ENCODE measurements around the gene SOCS6. TPM values are rescaled to one million over a fixed set of nuclear protein-coding genes. Genes with fewer than 3 reads are reported as not detected.
"Not testable (repeated sequence)": the region's sequence is repeated elsewhere in the genome, so short reads cannot be mapped to it uniquely, and the experiment has no call there.

Gene SOCS6
- total RNA-seq, 1 donor from 2014 or later, result 23.7 TPM

GRCh38 chr18:70362258-70362657, 73.4 kb downstream of the SOCS6 start:
- Mint-ChIP-seq H3K27me3 (ENCODE audit: unreplicated experiment) (peaks cover 2% of the 10 kb centered on the region), H3K27ac (ENCODE audit: unreplicated experiment) (no peak overlapping the region), H3K4me3 (ENCODE audit: unreplicated experiment) (no peak overlapping the region), H3K9me3 (ENCODE audit: unreplicated experiment) (no peaks in the 10 kb centered on the region), H3K4me1 (ENCODE audit: unreplicated experiment) (peaks cover 25% of the 10 kb centered on the region), H3K36me3 (ENCODE audit: low read depth, unreplicated experiment) (no peaks in the 10 kb centered on the region)
- TF ChIP-seq, protein P1, sequence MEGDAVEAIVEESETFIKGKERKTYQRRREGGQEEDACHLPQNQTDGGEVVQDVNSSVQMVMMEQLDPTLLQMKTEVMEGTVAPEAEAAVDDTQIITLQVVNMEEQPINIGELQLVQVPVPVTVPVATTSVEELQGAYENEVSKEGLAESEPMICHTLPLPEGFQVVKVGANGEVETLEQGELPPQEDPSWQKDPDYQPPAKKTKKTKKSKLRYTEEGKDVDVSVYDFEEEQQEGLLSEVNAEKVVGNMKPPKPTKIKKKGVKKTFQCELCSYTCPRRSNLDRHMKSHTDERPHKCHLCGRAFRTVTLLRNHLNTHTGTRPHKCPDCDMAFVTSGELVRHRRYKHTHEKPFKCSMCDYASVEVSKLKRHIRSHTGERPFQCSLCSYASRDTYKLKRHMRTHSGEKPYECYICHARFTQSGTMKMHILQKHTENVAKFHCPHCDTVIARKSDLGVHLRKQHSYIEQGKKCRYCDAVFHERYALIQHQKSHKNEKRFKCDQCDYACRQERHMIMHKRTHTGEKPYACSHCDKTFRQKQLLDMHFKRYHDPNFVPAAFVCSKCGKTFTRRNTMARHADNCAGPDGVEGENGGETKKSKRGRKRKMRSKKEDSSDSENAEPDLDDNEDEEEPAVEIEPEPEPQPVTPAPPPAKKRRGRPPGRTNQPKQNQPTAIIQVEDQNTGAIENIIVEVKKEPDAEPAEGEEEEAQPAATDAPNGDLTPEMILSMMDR (IDR thresholded peaks at IDR 0.05; ENCODE audit: unreplicated experiment), result no peak
- DNase-seq (ENCODE audit: low spot score), result no peak

DNA sequence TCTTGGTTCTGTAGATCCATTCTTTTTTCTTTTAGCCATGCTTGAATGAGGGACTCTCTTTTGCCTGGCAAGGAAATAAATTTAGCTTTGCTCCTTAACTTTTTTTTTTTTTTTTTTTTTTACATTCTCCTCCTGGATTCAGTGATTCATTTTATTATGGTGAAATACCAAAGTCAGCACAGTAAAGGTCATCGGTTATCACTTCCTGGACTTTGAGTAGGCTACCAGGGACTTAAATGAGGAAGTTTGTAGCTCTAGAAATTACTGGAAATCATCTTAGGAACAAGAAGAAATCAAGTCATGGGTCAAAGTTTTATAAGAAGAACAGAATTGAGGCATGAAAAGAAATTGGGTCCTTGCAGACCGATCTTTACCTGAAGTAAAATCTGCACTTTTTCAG, 75.0 kb downstream of the SOCS6 start:
- DNase-seq (ENCODE audit: low spot score), result no peak
- TF ChIP-seq, protein P1 (IDR thresholded peaks at IDR 0.05; ENCODE audit: unreplicated experiment), result no peak
- H3K9me3 Mint-ChIP-seq (ENCODE audit: unreplicated experiment), result no peaks in the 10 kb centered on the region

GRCh38 chr18:70365361-70365760, 76.5 kb downstream of the SOCS6 start:
- Mint-ChIP-seq H3K27me3 (ENCODE audit: unreplicated experiment) (peaks cover 2% of the 10 kb centered on the region), H3K27ac (ENCODE audit: unreplicated experiment) (no peak overlapping the region), H3K4me3 (ENCODE audit: unreplicated experiment) (no peak overlapping the region), H3K4me1 (ENCODE audit: unreplicated experiment) (peaks cover 19% of the 10 kb centered on the region), H3K36me3 (ENCODE audit: low read depth, unreplicated experiment) (no peaks in the 10 kb centered on the region), H3K9me3 (ENCODE audit: unreplicated experiment) (no peaks in the 10 kb centered on the region)
- DNase-seq (ENCODE audit: low spot score), result no peak
- TF ChIP-seq, protein P1 (IDR thresholded peaks at IDR 0.05; ENCODE audit: unreplicated experiment), result no peak

More for the DNA sequence above, 75.0 kb downstream of the SOCS6 start:
- Mint-ChIP-seq H3K36me3 (ENCODE audit: low read depth, unreplicated experiment) (no peaks in the 10 kb centered on the region), H3K27ac (ENCODE audit: unreplicated experiment) (no peak overlapping the region), H3K4me3 (ENCODE audit: unreplicated experiment) (no peak overlapping the region), H3K4me1 (ENCODE audit: unreplicated experiment) (peaks cover 21% of the 10 kb centered on the region), H3K27me3 (ENCODE audit: unreplicated experiment) (peaks cover 2% of the 10 kb centered on the region)

DNA sequence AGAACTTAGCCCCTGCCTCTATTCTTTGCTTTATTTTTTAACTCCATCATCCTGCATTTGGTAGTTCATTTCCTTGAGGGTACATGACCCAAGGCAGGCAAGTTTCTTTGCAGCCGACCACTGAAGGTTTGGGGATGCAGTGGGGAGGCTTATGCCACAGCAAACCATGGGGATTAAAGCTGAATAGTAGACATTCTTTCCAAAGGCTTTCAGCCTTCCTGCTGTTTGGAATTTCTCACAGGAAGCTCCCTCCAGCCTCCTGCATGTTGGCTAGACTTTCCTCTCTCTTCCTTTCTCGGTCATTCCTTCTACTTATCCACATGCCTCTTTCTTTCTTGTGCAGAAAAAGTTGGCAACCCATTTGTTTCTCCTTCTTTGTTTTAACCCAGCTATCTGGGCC, 77.3 kb downstream of the SOCS6 start:
- TF ChIP-seq, protein P1 (IDR thresholded peaks at IDR 0.05; ENCODE audit: unreplicated experiment), result no peak
- DNase-seq (ENCODE audit: low spot score), result no peak
- no peaks in the 10 kb centered on the region for H3K9me3 Mint-ChIP-seq (ENCODE audit: unreplicated experiment)
- no peak overlapping the region for H3K27ac Mint-ChIP-seq (ENCODE audit: unreplicated experiment)
- no peak overlapping the region for H3K4me3 Mint-ChIP-seq (ENCODE audit: unreplicated experiment)
- H3K27me3 Mint-ChIP-seq (ENCODE audit: unreplicated experiment), result peaks cover 2% of the 10 kb centered on the region
- H3K36me3 Mint-ChIP-seq (ENCODE audit: low read depth, unreplicated experiment), result no peaks in the 10 kb centered on the region
- H3K4me1 Mint-ChIP-seq (ENCODE audit: unreplicated experiment), result peaks cover 19% of the 10 kb centered on the region

DNA sequence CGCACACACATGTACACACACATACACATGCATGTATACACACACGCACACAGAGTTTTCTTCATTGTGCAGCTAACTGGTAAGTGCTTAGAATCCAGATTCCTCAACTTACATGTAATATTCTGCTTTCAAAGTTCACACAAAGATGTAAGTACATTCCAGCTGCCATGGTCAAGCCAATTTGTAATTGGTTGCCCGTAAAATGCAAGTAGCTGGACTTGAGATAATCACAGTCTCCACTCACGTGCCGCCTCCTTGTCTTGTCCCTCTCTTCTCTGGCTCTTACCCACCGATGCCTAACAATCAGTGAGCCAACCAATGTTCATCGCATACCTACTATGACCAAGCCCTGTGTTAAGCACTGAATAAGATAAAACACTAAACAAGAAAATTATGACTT, 77.8 kb downstream of the SOCS6 start:
- Mint-ChIP-seq H3K9me3 (ENCODE audit: unreplicated experiment) (no peaks in the 10 kb centered on the region), H3K27ac (ENCODE audit: unreplicated experiment) (no peak overlapping the region), H3K27me3 (ENCODE audit: unreplicated experiment) (peaks cover 2% of the 10 kb centered on the region), H3K4me1 (ENCODE audit: unreplicated experiment) (peaks cover 19% of the 10 kb centered on the region), H3K4me3 (ENCODE audit: unreplicated experiment) (no peak overlapping the region), H3K36me3 (ENCODE audit: low read depth, unreplicated experiment) (no peaks in the 10 kb centered on the region)
- TF ChIP-seq, protein P1 (IDR thresholded peaks at IDR 0.05; ENCODE audit: unreplicated experiment), result no peak
- no peak for DNase-seq (ENCODE audit: low spot score)

- not testable (repeated sequence) for DNase-seq (ENCODE audit: low spot score); H3K4me3 Mint-ChIP-seq (ENCODE audit: unreplicated experiment); H3K27me3 Mint-ChIP-seq (ENCODE audit: unreplicated experiment); H3K36me3 Mint-ChIP-seq (ENCODE audit: low read depth, unreplicated experiment); H3K9me3 Mint-ChIP-seq (ENCODE audit: unreplicated experiment); H3K27ac Mint-ChIP-seq (ENCODE audit: unreplicated experiment)
- H3K4me1 Mint-ChIP-seq (ENCODE audit: unreplicated experiment), result peaks cover 19% of the 10 kb centered on the region
Observed at GRCh38 chr18:70367344-70367743, 78.5 kb downstream of the SOCS6 start.

All from endothelial cell (in vitro differentiated cells).